OCI-LY3 (cell line): ENCODE measurements around the gene AMBRA1.

Source experiments
- EZH2phosphoT487 ChIP-seq: fragments of 200-600 bp; shearing (Covaris generic); IDR thresholded peaks from 2 replicates; pipeline ENCODE4 v1.6.1; 2018; ENCODE audit warnings: antibody characterized with exemption, mixed run types, low read depth
- TF ChIP-seq, protein P1 (sequence below): fragments of 200-600, 300-600 bp; sonication (generic); IDR thresholded peaks from 2 replicates; pipeline ENCODE4 v1.5.1; 2014; ENCODE audit warnings: antibody characterized with exemption, low read length, low read depth

DNA sequence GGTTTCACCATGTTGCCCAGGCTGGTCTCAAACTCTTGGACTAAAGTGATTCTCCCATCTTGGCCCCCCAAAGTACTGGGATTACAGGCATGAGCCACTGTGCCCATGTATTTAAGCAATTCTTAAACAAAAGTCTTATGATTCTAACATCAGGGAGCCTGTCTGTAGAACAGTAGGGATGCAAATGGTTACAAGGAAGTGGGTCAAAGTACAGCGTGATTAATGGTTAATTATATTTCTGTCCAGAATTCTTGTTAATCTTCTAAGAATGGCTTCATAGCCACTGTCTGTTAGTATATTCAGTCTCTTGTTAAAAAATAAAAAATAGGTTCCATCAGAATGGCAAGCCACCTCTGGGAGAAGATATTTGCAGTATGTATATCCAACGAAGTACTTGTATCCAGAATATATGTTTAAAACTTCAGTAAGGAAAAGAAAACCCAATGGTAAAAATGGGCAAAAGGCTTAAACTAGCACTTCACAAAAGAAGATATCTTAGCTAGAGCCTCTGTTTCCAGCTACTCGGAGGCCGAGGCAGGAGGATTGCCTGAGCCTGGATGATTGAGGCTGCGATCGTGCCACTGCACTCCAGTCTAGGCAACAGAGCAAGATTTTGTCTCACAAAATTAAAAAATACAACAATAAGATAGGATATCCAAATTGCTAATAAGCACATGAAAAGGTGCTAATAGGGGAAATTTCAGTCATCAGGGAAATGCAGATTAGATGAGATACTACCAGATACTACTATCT, 46.4 kb upstream of the AMBRA1 start:
- TF ChIP-seq, protein P1, sequence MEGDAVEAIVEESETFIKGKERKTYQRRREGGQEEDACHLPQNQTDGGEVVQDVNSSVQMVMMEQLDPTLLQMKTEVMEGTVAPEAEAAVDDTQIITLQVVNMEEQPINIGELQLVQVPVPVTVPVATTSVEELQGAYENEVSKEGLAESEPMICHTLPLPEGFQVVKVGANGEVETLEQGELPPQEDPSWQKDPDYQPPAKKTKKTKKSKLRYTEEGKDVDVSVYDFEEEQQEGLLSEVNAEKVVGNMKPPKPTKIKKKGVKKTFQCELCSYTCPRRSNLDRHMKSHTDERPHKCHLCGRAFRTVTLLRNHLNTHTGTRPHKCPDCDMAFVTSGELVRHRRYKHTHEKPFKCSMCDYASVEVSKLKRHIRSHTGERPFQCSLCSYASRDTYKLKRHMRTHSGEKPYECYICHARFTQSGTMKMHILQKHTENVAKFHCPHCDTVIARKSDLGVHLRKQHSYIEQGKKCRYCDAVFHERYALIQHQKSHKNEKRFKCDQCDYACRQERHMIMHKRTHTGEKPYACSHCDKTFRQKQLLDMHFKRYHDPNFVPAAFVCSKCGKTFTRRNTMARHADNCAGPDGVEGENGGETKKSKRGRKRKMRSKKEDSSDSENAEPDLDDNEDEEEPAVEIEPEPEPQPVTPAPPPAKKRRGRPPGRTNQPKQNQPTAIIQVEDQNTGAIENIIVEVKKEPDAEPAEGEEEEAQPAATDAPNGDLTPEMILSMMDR: no peak
- no peak for TF ChIP-seq EZH2phosphoT487
